Left hindlimb (tissue), 1 donor: ENCODE data around the gene CDH23.
"Not testable (repeated sequence)": the region's sequence is repeated elsewhere in the genome, so short reads cannot be mapped to it uniquely, and the experiment has no call there.

Experiments
- DNase-seq: peaks from one replicate; pipeline ENCODE4 v3.0.0-alpha.2; 2018

Gene CDH23

GRCh38 chr10:71847418-71847817 lies 450.7 kb downstream of the CDH23 start:
- no peak for DNase-seq

GRCh38 chr10:71848325-71849275 lies 451.9 kb downstream of the CDH23 start:
- DNase-seq = no peak

- DNase-seq = no peak
These were observed 452.8 kb downstream of the CDH23 start for GRCh38 chr10:71849461-71849908.

GRCh38 chr10:71850021-71850742 lies 453.5 kb downstream of the CDH23 start:
- DNase-seq = no peak

GRCh38 chr10:71850743-71851464 lies 454.2 kb downstream of the CDH23 start, which contains the start of gene PSAP:
TSS of gene PSAP (minus strand) at chr10:71851251. CDS start at chr10:71851221, 30 bp downstream.
- DNase-seq = peak; percentile 98

- not testable (repeated sequence) for DNase-seq
These were observed 454.9 kb downstream of the CDH23 start for GRCh38 chr10:71851465-71852095.

GRCh38 chr10:71852355-71852937 lies 455.7 kb downstream of the CDH23 start:
- DNase-seq = no peak

- DNase-seq = no peak
These were observed 457.3 kb downstream of the CDH23 start for GRCh38 chr10:71854031-71854430.

- no peak for DNase-seq
These were observed 459.9 kb downstream of the CDH23 start for GRCh38 chr10:71856619-71857018.

GRCh38 chr10:71857934-71858890 lies 461.5 kb downstream of the CDH23 start:
- no peak for DNase-seq

- peak; percentile 90 for DNase-seq
These were observed 463.7 kb downstream of the CDH23 start for GRCh38 chr10:71860243-71861029.

GRCh38 chr10:71863203-71863602 lies 466.5 kb downstream of the CDH23 start:
- no peak for DNase-seq

- DNase-seq = no peak
These were observed 468.2 kb downstream of the CDH23 start for GRCh38 chr10:71864911-71865361.
